DMS79 (cell line): ENCODE measurements around the gene UVSSA.
"Not testable (repeated sequence)": the region's sequence is repeated elsewhere in the genome, so short reads cannot be mapped to it uniquely, and the experiment has no call there.

ENCODE experiments used
- DNase-seq: peaks from one replicate; lab custom pipeline; 2025; lab: John Stamatoyannopoulos, UW

Gene UVSSA

DNA sequence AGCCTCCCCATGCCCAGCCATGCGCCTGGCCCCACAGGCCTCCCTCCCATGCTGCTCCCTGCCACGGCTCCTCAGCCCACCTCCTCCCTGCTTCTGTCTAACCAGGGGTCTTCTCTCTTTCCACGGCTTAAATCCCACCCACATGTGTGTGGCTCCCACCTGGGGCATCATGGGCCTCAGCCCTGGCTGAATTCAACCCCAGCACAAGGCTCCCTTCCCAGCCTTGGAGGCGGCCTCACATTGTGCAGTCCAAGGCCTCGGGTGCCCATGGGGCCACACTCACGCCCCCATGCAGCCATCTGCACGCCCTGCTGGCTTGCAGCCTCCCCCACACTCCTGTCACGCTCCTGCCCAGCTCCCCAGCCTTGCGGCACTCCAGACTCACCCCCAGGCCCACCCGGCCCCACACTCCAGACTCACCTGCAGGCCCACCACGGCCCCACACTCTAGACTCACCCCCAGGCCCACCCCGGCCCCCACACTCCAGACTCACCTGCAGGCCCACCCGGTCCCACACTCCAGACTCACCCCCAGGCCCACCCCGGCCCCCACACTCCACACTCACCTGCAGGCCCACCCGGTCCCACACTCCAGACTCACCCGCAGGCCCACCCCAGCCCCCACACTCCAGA is 30.4 kb upstream of the UVSSA start:
- no peak for DNase-seq

DNA sequence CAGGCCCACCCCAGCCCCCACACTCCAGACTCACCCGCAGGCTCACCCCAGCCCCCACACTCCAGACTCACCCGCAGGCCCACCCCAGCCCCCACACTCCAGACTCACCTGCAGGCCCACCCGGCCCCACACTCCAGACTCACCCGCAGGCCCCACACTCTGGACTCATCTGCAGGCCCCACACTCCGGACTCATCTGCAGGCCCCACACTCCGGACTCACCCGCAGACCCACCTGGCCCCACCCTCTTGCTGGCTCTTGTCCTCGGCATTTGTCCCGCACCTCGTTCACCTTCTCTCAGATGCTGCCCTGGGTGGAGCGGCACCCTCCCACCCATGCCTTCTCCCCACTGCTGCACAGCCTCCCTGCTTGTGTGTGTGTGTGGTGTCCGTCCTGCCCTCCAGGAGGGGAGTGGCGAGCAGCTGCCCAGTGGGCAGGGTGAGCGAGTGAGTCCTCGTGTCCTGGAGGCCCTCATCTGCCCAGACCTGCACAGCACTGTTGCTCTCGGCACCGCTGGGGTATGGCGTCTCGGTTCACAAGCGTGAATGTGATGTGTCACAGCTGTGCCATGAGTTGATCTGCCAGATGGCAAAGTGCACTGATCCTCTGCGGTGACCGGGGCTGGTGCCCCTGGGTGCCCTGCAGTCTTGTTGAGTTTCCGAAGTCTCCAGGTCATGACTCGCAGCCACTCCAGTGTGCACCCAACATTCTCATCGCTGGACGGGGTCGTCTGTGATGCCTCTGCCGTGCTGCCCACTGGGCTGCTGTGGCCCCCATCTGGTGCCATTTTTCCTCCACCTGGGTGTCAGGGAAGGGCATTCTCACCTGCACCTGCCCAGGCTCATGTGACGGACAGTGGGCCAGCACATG is 29.6 kb upstream of the UVSSA start:
- DNase-seq = no peak

DNA sequence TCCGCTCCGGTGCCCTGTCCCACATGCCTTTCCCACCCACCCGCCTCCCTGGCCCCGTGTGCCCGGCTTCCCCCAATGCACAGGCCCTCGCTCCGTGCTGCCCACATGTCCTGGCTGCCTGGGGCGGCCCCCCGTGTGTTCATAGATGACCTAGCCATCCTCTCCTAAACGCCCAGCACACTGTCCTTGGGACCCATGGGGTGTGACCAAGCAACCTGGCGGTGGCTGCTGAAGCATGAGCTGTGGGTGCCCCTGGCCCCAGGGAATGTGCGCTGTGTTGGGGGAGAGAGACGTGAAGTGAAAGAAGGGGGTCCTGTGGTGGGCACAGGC is 29.0 kb upstream of the UVSSA start:
- DNase-seq = no peak

DNA sequence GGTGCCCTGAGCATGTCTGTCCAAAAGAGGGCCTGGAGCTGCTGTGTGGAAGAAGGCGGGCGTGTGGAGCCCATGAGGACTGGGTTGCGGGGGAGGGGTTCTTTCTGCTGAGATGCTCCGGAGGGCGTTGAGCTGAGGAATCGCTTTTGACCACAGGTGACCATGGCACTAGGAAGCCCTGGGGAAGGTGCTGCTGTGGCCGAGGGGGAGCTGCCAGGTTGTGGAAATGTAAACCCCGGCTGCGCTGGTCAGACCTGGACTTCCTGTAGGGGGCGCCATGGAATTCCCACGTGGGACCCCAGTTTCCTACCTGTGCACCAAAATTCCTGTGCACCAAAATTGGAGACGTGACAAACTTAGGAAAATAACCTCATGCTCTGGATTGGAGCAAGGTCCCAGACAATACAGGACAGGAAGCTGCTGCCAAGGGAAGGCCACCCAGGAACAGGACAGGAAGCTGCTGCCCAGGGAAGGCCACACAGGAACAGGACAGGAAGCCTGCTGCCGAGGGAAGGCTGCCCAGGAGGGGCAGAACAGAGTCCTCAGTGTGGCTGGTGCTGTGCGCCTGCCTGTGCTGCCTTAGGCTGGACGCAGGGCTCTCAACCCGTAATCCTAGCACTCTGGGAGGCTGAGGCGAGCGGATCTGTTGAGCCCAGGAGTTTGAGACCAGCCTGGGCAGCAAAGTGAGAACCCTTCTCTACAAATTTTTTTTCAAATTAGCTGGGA is 28.4 kb upstream of the UVSSA start:
- no peak for DNase-seq

DNA sequence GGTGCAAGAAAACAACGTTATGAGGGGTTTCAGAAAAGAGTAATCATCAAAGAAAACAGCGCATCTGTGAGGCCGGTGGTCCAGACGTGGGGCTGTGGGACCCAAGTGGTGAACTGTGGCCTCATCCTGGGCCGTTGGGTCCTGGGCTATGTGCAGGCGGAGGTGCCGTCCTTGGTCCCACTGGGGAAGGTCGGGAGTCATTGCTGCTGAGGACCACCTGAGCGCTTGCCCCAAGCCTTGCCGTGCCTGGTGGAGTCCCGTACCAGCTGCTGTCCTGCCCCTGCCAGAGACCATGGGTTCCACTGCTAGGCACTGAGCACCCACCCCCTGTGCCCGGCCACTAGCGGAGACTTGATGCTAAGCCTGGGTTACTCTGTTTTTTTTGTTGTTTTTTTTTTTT is 25.5 kb upstream of the UVSSA start:
- no peak for DNase-seq

DNA sequence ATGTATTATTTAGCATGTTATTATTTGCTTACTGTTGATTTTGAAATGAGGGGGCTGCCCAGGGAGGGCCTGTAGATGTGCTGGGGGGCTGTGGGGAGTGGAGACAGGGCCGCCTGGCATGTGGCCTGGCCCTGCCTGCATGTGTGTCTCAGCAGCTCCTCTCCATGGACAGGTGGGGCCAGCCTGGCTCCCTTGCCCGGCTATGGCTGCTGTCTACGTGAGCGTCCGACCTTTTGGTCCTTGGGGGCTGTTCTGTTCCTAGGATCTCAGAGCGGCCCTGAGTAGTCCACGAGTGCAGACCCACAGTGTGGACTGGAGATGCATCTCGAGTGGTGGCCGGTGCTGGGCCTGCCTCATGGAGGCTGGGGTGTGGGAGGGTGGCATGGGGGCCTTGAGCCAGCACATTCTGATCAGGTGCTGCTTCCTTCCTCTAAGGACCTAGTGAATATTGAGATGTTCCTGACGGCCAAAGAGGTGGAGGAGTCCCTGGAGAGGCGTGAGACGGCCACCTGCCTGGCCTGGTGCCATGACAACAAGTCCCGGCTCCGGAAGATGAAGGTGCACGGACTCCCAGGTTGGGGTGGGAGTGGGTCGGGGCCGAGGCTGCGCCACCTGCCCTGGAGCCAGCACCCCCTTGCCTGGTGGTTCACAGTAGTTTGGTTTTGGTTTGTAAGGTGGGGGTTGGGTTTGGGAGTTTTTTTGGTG is 24.9 kb upstream of the UVSSA start:
- no peak for DNase-seq

DNA sequence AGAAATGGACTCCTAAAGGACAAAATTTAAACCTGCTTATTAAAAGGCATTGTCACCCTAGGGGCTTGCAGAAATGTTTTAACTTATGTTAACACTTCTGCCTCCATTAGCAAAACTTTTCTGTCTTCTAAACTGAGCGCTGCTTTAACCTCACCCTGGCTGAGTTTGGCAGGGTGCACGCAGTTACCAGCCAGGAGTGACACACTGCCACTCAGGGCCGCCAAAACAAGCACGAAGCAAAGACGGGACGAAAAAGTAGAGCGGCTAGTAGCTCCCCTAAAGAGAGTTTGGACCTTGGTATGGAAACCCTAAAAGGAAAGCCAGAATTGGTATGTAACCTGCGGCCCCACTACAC is 23.8 kb upstream of the UVSSA start:
- no peak for DNase-seq

DNA sequence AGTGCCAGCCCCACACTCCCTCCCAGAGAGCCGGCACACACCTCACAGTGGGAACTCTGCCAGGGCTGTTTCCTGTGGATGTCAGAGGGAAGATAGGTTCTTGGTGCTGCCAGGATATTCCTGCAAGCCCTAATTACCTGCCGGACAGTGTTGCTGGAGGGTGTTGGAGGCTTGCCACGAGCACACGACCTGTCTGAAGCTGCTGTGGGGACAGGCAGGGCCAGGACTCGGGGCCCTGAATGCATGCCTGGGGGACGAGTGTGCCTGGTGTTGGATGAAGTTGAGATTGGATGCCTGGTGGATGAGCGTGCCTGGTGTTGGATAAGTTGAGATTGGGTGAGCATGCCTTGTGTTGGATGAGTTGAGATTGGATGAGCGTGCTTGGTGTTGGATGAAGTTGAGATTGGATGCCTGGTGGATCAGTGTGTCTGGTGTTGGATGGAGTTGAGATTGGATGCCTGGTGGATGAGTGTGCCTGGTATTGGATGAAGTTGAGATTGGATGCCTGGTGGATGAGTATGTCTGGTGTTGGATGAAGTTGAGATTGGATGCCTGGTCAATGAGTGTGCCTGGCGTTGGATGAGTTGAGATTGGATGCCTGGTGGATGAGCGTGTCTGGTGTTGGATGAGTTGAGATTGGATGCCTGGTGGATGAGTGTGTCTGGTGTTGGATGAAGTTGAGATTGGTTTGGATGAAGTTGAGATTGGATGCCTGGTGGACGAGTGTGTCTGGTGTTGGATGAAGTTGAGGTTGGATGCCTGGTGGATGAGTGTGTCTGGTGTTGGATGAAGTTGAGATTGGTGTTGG is 23.2 kb upstream of the UVSSA start:
- no peak for DNase-seq

DNA sequence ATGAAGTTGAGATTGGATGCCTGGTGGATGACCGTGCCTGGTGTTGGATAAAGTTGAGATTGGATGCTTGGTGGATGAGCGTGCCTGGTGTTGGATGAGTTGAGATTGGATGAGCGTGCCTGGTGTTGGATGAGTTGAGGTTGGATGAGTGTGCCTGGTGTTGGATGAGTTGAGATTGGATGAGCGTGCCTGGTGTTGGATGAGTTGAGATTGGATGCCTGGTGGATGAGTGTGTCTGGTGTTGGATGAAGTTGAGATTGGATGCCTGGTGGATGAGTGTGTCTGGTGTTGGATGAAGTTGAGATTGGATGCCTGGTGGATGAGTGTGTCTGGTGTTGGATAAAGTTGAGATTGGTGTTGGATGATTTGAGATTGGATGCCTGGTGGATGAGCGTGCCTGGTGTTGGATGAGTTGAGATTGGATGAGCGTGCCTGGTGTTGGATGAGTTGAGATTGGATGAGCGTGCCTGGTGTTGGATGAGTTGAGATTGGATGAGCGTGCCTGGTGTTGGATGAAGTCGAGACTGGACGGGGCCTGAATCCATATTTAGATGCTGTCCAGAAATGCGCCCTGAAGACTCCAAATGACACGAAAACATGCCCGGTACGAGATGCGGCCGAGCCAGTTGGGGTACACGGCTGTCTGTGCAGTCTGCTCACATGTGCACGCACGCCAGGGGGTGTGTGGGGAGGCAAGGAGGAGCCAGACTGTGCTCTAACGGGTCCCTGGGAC is 22.4 kb upstream of the UVSSA start:
- DNase-seq = not testable (repeated sequence)

DNA sequence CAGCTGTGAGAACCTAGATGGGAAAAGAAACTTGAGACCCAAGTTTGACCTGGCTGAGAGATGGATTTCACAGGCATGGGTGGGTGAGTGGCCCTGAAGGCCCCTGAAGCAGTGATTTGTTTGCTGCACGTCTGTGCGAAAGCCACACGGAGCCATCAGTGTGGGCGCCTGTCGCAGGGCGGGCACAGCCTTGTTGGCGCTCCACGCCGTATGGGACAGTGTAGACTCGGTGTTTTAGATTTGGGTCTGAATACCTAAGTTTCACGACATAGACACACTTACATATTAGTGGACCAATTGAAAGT is 21.9 kb upstream of the UVSSA start:
- no peak for DNase-seq

DNA sequence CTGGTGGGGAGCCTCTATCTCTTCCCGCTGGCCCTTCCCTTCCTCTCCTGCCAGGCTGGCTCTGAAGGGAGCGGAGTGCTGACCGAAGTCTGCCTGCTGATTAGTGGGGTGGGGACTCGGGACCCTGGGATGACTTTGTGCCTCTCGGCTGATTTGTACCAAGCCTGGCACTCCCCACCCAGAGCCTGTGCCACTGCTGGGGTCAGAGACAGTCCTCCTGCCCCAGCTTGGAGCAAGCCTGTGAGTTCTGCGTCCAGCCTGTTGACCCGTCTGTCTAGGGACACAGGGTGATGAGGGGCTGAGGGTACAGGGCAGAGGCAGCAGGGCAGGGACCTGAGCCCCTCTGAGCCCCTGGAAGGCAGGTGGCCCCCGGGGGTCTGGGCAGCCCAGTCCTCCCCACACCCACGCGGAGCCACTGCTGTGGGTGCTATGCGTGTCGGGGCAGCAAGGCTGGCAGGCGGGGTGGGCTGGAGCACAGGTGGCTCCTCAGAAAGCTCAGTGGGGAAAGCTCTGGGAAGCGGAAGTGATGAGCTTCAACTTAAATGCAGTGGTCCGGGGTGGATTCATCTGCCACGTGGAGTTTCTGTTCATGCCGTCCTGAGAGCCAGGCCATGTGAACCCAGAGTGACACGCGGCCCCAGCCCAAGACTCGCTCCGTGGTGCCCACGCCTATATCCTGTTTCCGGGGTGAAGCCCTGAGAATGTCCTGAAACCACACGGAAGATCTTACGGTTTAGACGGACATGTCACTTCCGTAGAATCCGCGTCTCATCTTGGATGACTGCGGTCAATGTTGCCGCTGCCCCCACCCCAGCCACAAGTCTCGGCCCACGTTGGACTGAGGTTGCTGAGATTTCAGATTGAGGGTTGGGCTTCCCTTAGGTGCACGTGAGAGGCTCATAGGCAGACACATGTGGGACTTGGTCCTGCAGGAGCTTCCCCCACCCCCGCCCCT is 21.1 kb upstream of the UVSSA start:
- DNase-seq = no peak

DNA sequence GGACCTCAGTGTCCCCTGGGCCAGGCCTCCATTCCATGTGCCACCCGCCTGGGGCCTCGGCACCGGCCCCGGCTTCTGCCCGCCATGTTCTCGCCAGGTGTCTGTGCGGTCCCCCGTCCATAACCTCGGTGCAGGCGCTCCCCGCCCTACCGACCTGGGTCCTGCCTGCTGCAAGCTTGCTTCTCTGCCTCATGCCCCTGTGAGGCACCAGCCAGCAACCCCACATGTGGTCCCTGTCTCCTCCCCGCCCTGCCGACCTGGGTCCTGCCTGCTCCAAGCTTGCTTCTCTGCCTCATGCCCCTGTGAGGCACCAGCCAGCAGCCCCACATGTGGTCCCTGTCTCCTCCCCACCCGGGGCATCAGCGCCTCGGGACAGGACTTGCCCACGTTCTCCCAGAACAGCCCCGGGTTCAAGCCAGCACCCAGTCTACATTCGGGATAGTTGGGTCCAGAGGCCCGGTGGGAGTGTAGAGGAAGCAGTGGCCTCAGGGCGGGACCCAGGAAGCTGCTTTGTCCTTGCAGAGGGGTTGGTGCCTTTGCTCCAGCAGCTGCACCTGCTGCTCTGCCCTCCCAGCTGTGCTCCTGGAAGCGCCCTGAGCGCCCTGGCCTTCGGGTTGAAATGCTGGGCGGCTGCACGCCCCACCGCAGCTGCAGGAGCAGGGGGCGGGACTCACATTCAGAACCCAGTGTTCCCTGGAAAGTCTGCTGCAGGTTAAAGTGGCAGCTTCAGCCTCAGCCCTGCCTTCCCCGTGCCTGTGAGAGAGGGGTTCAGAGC is 20.1 kb upstream of the UVSSA start:
- no peak for DNase-seq

DNA sequence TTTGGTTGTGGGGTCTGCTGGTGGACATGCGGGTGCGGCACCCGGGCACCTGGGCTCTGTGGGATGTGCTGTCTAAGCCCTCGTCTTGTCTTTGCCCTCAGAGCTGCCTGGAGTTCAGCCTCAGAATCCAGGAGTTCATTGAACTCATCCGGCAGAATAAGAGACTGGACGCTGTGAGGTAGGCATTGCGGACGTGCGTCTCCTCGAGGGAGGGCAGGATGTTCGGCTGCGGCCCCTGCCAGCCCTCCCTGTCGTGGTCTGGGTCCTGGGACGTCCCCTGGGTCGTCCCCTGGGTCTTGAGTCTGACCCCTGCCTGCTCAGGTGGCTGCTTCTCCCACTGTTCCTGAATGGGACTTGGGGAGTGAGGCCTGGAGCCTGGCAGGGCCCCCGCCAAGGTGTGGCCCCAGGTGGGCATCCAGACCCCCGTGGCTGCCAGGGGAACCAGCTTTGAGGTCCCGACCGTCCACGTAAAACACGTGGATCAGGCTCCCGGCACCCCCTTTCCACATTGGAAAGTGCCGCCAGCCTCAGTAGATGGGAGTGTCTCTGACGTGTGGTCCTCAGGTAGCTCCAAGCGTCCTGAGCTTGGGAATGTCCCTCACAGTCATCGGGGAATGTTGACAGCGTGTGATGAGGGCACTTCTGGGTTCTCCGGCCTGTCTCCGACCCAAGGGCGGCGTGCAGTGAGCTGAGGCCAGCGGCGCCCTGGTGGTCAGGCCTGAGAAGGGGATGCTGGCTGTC is 19.3 kb upstream of the UVSSA start:
- no peak for DNase-seq

DNA sequence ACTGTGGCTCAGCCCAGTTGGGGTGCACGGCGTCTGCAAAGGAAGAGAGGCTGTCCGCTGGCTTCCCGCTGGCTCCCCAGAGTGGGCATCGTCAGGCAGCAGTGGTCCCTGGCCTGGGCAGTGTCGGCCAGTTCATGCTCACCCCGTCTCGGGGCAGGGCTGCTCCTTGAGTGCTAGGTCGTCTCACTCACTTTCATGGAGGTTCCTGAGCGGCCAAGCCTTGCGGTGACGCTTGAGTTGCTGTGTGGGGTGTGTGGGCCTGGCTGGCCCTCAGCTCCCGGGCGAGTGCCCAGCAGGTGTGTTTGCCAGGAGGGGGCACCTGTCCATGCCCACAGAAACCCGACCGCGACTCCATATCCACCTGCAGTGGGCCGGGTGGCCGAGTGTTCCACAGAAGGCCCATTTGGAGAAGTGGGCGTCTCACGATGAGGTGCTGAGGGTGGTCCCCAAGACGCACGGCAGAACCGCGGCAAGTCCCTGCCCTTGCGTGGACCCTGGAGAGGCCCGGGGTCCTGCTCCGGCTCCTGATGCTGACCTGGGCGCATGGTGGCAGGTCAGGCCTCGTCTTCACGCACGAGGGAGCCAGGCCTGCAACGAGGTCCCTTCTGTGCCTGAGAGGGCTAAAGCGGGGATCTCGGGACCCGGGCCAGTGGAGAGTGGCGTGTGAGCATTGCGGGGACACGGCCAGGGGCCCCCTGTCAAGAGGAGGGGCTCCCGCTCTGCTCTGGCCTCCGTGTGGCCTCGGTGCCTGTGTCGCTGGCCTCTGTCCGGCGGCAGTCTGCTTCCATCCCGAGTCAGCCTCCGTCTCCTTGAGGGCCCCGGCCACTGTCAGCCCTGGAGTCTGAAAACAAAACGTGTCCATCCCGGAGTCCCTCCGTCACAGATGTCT is 18.5 kb upstream of the UVSSA start:
- no peak for DNase-seq

DNA sequence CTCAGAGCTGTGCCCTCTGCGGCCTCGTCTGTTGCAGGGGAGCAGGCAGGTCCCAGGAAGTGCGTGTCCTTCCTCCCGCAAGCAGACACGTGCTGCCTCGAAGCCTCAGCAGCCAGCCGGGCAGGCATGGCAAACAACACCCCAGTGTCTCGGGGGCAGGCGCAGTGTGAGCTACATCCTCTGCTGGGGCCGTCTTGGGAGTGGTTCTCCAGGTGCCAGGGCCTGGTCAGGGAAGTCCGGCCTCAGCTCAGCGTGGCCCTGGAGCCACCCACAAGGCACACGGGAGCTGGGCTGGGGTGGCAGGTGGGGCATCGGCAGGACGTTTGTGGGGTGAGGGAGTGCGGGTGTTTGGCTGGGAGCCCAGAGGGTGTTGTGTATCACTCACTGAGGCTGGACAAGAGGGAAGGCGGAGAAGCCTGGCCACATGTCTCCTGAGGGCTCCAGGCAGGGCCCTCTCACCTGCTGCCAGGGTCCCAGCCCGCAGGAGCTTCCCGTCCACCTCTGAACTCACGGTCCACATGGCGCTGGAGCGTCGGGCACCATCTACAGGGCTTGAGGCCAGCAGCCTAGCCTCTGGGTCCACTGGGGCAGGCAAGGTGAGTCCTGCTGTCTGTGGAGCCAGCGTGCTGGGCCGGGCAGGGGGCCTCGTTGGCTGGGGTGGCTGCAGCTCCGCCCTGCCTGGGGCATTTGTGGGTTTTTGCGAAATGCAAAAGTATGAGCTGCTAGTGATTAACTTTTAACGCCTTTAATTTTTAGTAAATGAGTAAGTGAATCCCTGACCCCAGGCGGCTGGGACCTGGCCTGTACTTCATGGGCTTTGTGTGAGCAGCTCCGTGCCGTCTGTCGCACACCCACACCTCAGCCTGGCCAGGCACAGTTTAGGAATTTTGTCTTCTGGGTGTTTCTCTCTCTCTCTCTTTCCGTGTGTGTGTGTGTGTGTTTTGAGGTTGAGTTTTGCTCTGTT is 17.3 kb upstream of the UVSSA start:
- no peak for DNase-seq
